Choroid plexus epithelial cell (primary cell): ENCODE results near the gene PLA2G2A.

Experiments
- DNase-seq: peaks from one replicate; pipeline ENCODE4 v3.0.0-alpha.2; 2010; ENCODE audit warnings: low read depth
- H3K4me3 ChIP-seq: 2 replicates; pipeline ENCODE4 v1.5.1; 2011; ENCODE audit warnings: low read depth, mild to moderate bottlenecking, control low read depth, low read length, moderate library complexity
- TF ChIP-seq, protein P1 (sequence below): conservative IDR thresholded peaks from 2 replicates; pipeline ENCODE4 v1.5.1; 2011; ENCODE audit warnings: low read depth, mild to moderate bottlenecking, control low read depth, inconsistent platforms, low read length, moderate library complexity

Gene PLA2G2A, protein sequence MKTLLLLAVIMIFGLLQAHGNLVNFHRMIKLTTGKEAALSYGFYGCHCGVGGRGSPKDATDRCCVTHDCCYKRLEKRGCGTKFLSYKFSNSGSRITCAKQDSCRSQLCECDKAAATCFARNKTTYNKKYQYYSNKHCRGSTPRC

DNA sequence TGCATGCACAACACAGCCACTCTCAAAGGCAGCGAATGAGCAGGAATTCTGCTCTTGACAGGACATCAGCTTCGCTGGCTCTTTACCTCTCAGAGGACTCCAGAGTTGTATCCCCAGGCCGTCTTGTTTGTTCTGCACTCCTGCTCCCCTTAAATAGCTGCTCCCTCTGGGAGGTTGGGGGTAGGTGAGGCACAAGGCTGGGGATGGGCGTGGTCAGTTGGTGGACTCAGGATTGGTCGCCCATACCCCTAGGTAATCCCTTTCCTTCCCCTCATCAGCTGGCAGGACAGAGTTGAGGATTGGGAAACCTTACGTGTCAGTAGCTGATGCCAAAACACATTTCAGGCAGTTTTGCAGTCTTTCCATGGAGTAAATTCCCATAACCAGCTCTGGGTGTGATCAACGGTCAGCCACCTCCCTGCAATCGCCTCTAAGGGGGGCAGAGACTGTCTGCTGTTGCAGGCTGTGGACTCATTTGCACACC, at the start of gene PLA2G2A:
TSS of gene PLA2G2A (minus strand) at position 125 of the 484 bp plus-strand sequence. CDS start 845 bp downstream, outside the sequence.
- DNase-seq = no peak
- H3K4me3 ChIP-seq = no peak within 1 kb of the TSS
- TF ChIP-seq, protein P1, sequence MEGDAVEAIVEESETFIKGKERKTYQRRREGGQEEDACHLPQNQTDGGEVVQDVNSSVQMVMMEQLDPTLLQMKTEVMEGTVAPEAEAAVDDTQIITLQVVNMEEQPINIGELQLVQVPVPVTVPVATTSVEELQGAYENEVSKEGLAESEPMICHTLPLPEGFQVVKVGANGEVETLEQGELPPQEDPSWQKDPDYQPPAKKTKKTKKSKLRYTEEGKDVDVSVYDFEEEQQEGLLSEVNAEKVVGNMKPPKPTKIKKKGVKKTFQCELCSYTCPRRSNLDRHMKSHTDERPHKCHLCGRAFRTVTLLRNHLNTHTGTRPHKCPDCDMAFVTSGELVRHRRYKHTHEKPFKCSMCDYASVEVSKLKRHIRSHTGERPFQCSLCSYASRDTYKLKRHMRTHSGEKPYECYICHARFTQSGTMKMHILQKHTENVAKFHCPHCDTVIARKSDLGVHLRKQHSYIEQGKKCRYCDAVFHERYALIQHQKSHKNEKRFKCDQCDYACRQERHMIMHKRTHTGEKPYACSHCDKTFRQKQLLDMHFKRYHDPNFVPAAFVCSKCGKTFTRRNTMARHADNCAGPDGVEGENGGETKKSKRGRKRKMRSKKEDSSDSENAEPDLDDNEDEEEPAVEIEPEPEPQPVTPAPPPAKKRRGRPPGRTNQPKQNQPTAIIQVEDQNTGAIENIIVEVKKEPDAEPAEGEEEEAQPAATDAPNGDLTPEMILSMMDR = no peak

GRCh38 chr1:20028726-20029125, 49.3 kb upstream of the PLA2G2A start:
- no peak for DNase-seq
- H3K4me3 ChIP-seq = no peak overlapping the region
- TF ChIP-seq, protein P1 = no peak

GRCh38 chr1:20028125-20028524, 48.7 kb upstream of the PLA2G2A start:
- TF ChIP-seq, protein P1 = no peak
- H3K4me3 ChIP-seq = no peak overlapping the region
- DNase-seq = no peak

- TF ChIP-seq, protein P1 = no peak
These were observed 38.3 kb upstream of the PLA2G2A start for GRCh38 chr1:20017741-20018140.

DNA sequence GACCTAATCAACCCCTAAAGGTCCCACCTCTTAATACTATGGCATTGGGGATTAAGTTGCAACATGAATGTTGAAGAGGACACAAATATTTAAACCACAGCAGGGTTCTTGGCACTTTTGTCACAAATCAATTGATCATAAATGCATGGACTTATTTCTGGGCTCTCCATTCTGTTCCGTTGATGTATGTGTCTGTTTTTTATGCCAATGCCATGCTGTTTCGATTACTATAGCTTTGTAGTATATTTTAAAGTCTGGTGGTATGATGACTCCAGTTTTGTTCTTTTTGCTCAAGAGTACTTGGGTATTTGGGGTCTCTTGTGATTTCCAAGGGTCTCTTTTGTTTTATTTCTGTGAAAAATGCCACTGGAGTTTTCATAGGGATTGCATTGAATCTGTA, 34.7 kb upstream of the PLA2G2A start:
- no peak for DNase-seq
- TF ChIP-seq, protein P1 = no peak
- no peak overlapping the region for H3K4me3 ChIP-seq

More at GRCh38 chr1:20017741-20018140, 38.3 kb upstream of the PLA2G2A start:
- no peak overlapping the region for H3K4me3 ChIP-seq
- no peak for DNase-seq

- no peak overlapping the region for H3K4me3 ChIP-seq
- DNase-seq = no peak
- TF ChIP-seq, protein P1 = no peak
These were observed 30.6 kb upstream of the PLA2G2A start for GRCh38 chr1:20010016-20010415.

DNA sequence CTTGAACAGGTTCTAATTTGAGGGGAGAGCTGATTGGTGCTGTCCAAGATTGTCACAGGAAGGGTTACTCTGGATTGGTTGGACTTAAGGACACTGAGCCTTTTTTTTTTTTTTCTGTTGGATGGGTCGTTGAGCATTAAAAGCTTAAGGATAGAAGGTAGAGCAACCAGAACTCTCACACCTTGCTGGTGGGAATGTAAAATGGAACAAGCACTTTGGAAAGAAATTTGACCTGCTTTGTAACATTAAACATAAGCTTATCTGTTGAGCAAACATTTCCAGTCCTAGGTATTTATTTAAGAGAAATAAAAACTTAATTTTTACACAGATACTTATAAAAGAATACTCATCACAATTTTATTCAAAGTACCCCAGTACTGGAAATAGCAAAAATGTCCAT, 29.8 kb upstream of the PLA2G2A start:
- no peak overlapping the region for H3K4me3 ChIP-seq
- DNase-seq = no peak
- TF ChIP-seq, protein P1 = no peak
